Heart left ventricle (tissue), 13 donors: ENCODE measurements around the gene COL6A2.
"Not testable (repeated sequence)": the region's sequence is repeated elsewhere in the genome, so short reads cannot be mapped to it uniquely, and the experiment has no call there.

Source experiments
- CTCF ChIP-seq, 12 donors: fragments of 200-600 bp; sonication (generic) in 4 of 12; IDR thresholded peaks; one replicate each; pipeline versions ENCODE4 v1.5.0 to v1.8.0; 2018 to 2022; ENCODE audit warnings: antibody characterized with exemption in 12 of 12, mild to moderate bottlenecking in 5 of 12
- POLR2A ChIP-seq, 2 donors: fragments of 450-650 bp; IDR thresholded peaks; one replicate each; pipeline ENCODE4 v1.6.1; 2017; ENCODE audit warnings: antibody characterized with exemption in 2 of 2, mild to moderate bottlenecking in 2 of 2, moderate library complexity in 2 of 2
- donor health status: ischemic (EF 13 %, LVEDD 7.1; RV severe dilation, severe dysfunction).
- donor health status: DM: no; HTN: yes; CAD: no.
- donor health status: DM: no; HTN: no; CAD: no.
- donor health status: ischemic (EF 25% LVEDD 6.9; RV normal size, moderate dysfunction).
- donor health status: ischemic (EF 25% LVEDD 5.7; RV mildly dilated, moderate dysfunction).
- donor health status: ischemic (EF 35%, LVEDD 5.7; RV mildly dilated, moderate dysfunction).
- donor health status: nonischemic (EF 11% LVEDD 7.7; RV severe dilation, severe dysfunction).
- donor health status: DM: yes; HTN: yes; CAD: no.
- donor health status: PGD.
- donor health status: ischemic (EF 29% LVEDD 5.4; RV normal size, mild dysfunction).
- donor health status: nonischemic (EF 23%, LVEDD 6.1; RV moderate dilation, normal function).

DNA sequence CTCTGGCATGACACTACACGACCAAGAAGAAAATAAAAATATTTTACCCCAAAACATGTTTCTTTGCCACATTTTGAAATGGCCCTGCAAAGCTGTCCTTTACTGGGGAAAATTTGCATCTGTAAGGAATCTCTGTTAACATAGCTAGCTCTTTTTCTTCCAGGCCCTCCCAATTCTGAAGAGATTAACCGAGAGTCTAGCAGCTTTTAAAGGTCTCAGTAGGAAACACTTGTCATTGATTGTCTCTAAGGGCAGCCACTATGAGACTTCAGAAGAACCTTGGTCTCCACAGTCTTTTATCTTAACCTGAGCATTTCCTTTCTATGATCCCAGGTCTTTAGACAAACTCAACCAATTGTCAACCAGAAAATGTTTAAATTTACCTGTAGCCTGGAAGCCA lies 9.5 kb downstream of the COL6A2 start:
- TF ChIP-seq CTCF, POLR2A (IDR thresholded peaks at IDR 0.05): not testable (repeated sequence)
